ENCODE results near the gene GMDS. TPM values are rescaled to one million over a fixed set of nuclear protein-coding genes. Genes with fewer than 3 reads are reported as not detected.

The GMDS gene
- total RNA-seq, 4 donors from 2014 or later: 197 to 375 (median 215) TPM

GRCh38 chr6:2230659-2231277 is 14.6 kb downstream of the GMDS start:
- H3K4me3 ChIP-seq: no peak overlapping the region
- H3K9me3 ChIP-seq: no peaks in the 10 kb centered on the region
- H3K36me3 ChIP-seq: no peaks in the 10 kb centered on the region
- no peak overlapping the region for H3K27ac ChIP-seq
- no peak for DNase-seq
- H3K4me1 ChIP-seq: peaks cover 0 to 3% (median 0%) of the 10 kb centered on the region in 4 donors
- H3K27me3 ChIP-seq: no peaks in the 10 kb centered on the region
- TF ChIP-seq POLR2A (IDR thresholded peaks at IDR 0.05) (no peak), CTCF (IDR thresholded peaks at IDR 0.05) (no peak)

- peaks cover 0 to 7% (median 0%) of the 10 kb centered on the region in 4 donors for H3K4me1 ChIP-seq
- no peak for DNase-seq
- H3K4me3 ChIP-seq: no peak overlapping the region
- no peaks in the 10 kb centered on the region for H3K36me3 ChIP-seq
- H3K27ac ChIP-seq: no peak overlapping the region
- H3K27me3 ChIP-seq: no peaks in the 10 kb centered on the region
- no peaks in the 10 kb centered on the region for H3K9me3 ChIP-seq
- no peak for TF ChIP-seq POLR2A (IDR thresholded peaks at IDR 0.05)
- TF ChIP-seq CTCF (IDR thresholded peaks at IDR 0.05): no peak
Measured at GRCh38 chr6:2229742-2230141, 15.7 kb downstream of the GMDS start.

- TF ChIP-seq CTCF (IDR thresholded peaks at IDR 0.05) (no peak), POLR2A (IDR thresholded peaks at IDR 0.05) (no peak)
- Histone ChIP-seq H3K27me3 (no peaks in the 10 kb centered on the region), H3K4me1 (peaks cover 0 to 10% (median 0%) of the 10 kb centered on the region in 4 donors), H3K4me3 (no peak overlapping the region), H3K36me3 (no peaks in the 10 kb centered on the region), H3K27ac (no peak overlapping the region), H3K9me3 (no peaks in the 10 kb centered on the region)
- DNase-seq: no peak
Measured at GRCh38 chr6:2229039-2229438, 16.4 kb downstream of the GMDS start.

- H3K27me3 ChIP-seq: no peaks in the 10 kb centered on the region
- DNase-seq: no peak
- H3K9me3 ChIP-seq: no peaks in the 10 kb centered on the region
- no peaks in the 10 kb centered on the region for H3K36me3 ChIP-seq
- no peak for TF ChIP-seq POLR2A (IDR thresholded peaks at IDR 0.05)
- TF ChIP-seq CTCF (IDR thresholded peaks at IDR 0.05): no peak
- H3K4me3 ChIP-seq: no peak overlapping the region
- H3K27ac ChIP-seq: no peak overlapping the region
- H3K4me1 ChIP-seq: peaks cover 0 to 17% (median 0%) of the 10 kb centered on the region in 4 donors
Measured at GRCh38 chr6:2228392-2228791, 17.0 kb downstream of the GMDS start.

- no peak overlapping the region for H3K27ac ChIP-seq
- TF ChIP-seq CTCF (IDR thresholded peaks at IDR 0.05): no peak
- no peak for TF ChIP-seq POLR2A (IDR thresholded peaks at IDR 0.05)
- H3K36me3 ChIP-seq: no peaks in the 10 kb centered on the region
- no peaks in the 10 kb centered on the region for H3K9me3 ChIP-seq
- H3K4me3 ChIP-seq: no peak overlapping the region
- H3K27me3 ChIP-seq: no peaks in the 10 kb centered on the region
- H3K4me1 ChIP-seq: peaks cover 0 to 27% (median 2%) of the 10 kb centered on the region in 4 donors
- no peak for DNase-seq
Measured at GRCh38 chr6:2226775-2227174, 18.6 kb downstream of the GMDS start.

Measured in Peyer's patch (tissue), 4 donors.